HG03039 (cell line): Measurements from ENCODE around the gene COCH.
"Not testable (repeated sequence)": the region's sequence is repeated elsewhere in the genome, so short reads cannot be mapped to it uniquely, and the experiment has no call there.

Experiments used
- ATAC-seq: cut with Tn5 transposase; IDR thresholded peaks from one replicate; pipeline ENCODE4 v1.9.1; 2021; ENCODE audit warnings: mild to moderate bottlenecking, moderate library complexity; ENCODE audit not compliant: unreplicated experiment

COCH gene

DNA sequence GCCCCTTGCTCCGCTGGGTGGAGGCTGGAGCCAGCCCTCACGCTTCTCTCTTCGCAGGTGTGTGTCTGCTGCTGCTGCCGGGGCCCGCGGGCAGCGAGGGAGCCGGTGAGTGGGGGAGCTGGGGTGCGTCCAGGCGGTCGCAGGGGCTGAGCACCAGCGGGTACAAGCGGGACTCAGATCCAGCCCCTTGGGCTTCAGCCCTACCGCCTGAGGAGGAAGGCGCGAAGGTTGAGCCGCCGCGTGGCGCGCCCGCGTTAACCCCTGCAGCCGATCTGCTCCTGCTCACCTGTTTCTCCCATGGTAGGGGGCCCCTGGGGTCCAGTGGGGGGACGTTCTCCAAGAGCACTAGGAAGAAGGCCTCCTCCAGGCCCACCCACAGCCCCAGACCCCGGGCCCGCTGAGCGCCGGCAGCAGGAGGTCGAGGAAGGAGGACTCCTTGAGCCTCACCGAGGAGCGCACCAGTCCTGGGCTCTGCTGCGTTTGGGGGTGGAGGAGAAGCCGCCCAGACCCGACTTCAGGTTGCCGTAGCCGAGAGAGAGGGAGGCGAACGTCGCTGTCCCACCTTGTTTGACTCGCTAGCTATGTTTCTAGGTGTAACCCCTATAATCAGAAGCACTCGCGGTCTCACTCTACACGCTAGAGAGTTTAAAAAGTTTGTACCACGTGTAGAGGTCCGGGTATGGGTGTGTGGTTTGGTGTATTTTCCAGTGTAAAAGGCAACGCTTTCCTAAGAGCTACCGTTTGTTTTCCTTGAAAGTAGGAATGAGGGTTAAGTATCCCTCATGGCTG is 834 bp downstream of the COCH start:
- peak; percentile 23 for ATAC-seq

DNA sequence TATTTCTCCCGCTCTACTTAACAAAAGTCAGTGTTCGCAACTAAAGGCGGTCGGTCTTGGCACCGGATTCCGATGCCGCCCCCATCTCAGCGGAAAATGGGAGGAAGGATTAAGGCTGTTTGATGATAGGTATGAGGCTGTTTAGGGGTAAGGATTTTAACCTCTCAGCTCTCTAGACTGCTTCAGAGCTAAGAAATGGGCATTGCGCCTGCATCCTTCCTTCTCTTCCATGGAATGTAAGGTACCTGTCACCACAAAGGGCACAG is 1.4 kb downstream of the COCH start:
- ATAC-seq, result no peak

DNA sequence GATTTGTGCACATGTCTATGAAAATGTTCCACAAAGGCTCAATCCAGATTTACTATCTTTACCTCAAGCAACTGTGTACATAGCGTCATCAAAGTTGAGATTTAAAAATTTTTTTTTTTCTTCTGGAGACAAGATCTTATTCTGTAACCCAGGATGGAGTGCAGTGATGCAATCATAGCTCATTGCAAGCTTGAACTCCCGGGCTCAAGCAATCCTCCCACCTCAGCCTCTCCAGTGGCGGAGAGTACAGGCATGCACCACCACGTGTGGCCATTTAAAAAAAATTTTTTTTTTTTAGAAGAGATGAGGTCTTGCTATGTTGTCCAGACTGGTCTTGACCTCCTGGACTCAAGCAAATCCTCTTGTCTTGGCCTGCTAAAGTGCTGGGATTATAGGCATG is 2.3 kb downstream of the COCH start:
- no peak for ATAC-seq

DNA sequence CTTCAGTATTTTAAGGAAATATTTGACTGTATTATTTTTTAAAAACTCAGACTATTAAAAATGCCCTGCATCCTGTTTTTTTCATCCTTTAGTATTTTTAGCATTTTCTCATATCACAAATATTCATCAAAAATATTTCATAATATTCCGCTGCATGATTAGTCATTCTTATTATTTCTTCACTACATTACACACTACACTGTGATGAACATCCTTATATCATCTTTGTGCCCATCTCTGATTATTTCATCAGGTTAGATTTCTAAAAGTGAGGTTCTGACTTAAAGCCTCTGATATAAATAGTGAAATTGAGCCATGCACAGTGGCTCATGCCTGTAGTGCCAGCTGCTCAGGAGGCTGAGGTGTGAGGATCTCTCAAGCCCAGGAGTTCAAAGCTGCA is 8.1 kb downstream of the COCH start:
- ATAC-seq, result no peak

DNA sequence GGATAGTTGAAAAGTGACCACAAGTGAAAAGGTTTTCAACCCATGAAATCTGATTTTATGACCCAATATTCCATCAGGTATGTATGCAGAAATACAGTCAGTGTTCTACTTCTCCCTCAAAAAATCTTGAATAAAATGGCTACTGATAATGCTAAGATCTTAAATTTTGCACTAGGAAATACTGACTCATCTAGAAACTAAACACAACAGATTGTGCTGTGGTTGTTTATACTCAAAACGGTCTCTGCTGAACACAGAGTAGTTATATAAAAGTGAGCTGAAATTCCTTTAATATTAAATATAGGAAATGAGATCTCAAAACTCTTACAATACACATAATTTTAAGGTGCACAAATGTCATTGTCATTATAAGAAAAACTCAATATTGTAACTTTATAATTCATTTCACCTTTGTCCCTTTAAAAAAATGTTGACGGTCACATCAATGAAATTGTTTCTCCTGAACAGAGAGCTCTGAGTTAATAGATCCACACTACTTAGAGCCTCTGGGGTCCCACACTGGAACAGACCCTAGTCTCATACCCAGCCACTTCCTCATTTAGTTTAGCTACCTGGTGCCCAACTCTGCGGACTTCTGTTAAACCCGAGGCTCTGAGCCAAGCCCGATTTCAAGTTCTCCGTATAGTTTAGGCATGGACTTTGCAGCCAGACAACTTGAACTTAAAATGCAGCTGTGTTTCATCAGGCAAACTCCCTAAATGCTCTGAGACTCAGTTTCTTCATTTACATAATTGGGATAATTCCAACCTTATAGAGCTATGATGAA is 9.3 kb downstream of the COCH start:
- no peak for ATAC-seq

DNA sequence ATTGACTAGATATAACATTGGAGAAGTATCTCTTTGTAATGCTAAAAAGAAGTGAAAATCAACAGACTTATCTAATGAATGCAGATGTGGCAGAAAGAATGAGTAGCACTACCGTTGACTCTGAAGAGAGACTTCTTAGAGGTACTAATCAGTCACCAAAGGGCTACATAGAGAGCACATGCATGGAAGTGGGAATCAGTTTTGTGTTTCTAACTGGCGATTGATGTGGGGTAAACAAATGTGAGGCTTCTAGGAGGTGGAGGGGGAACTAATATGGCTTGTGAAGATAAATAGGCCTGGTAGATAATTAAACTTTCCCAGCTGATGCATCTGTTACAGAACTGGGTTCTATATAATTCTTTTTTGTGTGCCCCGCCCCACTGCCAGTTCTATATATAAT is 10.5 kb downstream of the COCH start:
- ATAC-seq, result no peak

DNA sequence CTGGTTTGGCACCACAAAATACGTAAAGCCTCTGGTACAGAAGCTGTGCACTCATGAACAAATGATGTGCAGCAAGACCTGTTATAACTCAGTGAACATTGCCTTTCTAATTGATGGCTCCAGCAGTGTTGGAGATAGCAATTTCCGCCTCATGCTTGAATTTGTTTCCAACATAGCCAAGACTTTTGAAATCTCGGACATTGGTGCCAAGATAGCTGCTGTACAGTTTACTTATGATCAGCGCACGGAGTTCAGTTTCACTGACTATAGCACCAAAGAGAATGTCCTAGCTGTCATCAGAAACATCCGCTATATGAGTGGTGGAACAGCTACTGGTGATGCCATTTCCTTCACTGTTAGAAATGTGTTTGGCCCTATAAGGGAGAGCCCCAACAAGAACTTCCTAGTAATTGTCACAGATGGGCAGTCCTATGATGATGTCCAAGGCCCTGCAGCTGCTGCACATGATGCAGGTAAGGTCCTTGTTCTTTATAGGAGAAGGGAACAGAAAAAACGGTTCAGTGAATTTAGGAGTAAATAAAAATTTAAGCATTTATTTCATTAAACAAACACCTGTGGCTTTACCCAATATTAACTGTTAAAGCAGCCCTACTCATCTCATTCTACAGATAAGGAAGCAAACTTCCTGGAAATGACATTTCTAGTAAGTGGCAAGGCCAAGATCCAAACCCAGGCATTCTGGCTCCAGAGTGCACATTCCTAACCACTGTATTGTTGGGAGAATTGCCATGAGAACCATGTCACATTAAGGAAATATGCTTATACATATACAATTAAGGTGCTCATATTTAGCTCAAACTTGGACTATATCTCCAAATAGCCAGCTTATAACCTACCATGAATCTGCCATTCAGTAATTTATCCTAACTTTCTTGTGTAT is 11.7 kb downstream of the COCH start:
- ATAC-seq, result no peak

DNA sequence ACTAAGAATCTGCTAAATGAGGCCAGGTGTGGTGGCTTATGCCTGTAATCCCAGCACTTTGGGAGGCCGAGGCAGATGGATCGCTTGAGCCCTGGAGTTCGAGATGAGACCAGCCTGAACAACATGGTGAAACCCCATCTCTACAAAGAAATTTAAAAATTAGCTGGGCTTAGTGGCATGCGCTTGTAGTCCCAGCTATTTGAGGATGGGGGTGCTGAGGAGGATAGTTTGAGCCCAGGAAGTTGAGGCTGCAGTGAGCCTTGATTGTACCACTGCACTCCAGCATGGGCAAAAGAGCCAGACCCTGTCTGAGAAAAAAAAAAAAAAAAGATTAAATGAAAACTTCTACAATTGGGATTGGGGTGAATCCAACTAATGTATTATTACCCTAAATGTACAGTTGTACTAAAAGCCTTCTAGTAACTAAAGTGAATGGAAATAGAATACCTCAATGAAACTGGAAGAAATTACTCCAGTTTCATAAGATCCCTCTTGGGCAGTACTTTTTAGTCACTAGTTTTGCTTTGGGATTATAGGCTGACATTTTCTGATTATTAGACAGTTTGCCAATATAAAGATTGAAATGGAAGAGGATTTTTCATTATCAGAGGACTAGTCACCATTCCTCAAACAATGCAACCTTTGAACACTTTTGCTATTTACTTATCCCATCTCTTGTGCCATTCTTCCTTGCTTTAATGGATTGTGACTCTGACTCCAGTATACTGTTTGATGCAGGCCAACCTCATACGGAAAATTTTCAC is 14.3 kb downstream of the COCH start:
- no peak for ATAC-seq

DNA sequence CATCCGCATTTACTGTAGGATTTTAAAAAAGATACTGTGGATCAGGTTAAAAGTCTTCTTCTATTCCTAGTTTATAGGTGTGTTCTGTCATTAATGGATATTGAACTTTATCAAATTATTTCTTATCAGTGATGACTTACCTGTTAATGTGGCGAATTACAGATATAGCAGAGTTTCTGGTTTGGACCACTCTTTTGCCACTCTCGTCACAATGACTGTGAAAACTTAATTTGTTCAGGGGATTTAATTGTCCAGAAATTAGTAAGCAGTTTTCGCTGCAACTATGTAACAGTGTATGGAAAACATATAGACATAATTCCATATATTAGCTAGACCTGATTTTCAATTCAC is 14.9 kb downstream of the COCH start:
- ATAC-seq, result no peak

DNA sequence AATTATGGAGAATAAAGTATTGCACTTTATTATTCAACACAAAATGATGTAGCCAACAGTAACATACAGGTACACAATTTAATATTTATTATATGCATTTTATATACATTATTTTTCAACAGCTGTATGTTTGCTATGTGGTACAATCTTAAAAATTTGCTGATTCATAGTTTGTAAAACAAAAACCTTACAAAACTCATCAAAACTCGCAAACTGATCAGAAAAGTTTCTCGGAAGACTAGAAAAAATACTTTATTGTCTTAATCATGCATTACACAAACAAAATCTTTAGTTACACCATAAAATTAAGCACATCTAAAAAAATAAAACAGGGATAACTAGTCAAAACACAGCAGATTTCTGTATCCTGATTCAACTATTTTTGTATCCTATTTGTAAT is 19.5 kb downstream of the COCH start:
- ATAC-seq, result no peak

DNA sequence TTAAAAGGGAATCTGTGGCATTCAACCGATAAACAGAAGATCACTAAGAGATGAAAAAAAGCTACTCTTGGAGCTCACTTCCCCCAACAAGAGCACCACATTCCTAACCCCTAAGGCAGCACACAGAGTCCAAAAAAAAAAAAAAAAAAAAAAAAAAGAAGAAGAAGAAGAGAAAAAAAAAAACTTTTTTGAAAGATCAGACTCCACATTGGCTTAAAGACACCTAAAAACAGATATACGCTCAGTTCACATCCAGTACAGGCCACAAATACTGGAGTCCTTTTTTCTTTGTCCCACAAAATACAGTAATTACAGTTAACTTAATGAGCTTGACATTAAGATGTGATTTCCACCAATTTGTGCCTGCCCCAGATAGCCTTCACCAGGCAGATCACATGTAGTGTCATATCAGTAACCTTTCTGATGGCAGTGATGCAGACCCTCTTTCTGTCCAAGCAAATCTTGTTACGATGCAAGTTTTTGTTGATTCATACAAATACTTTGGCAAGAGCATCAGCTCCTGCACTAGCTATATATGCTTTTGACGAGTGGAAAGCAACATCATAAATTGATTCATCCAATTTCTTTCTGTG is 20.7 kb downstream of the COCH start:
- no peak for ATAC-seq

DNA sequence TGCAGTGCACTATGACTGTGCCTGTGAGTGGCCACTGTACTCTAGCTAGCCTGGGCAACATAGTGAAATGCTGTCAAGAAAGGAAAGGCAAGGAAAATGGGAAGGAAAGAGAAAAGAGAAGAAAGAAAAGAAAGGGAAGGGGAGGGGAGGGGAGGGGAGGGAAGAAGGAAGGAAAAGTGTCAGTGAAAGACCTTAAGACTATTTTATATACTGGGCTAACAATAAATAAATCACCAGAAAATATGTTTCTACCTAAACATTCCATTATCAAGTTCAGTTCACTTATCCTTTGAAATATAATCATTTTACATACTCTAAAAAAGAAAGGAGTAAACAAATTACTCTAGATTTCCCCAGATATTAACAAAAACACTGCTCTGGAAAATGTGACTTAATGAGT is 22.1 kb downstream of the COCH start:
- no peak for ATAC-seq

DNA sequence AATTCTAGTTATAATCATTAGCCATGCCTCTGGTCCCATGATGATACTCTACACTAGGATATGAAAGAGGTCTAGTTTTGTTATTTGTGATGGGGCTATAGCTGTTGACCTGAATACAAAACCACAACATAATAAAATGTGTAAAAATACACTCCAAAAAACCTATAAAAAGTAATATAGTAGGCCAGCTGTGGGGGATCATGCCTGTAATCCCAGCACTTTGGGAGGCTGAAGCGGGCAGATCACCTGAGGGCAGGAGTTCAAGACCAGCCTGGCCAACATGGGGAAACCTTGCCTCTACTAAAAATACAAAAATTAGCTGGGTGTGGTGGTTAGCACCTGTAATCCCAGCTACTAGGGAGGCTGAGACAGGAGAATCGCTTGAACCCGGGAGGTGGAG is 22.8 kb downstream of the COCH start:
- ATAC-seq, result not testable (repeated sequence)

DNA sequence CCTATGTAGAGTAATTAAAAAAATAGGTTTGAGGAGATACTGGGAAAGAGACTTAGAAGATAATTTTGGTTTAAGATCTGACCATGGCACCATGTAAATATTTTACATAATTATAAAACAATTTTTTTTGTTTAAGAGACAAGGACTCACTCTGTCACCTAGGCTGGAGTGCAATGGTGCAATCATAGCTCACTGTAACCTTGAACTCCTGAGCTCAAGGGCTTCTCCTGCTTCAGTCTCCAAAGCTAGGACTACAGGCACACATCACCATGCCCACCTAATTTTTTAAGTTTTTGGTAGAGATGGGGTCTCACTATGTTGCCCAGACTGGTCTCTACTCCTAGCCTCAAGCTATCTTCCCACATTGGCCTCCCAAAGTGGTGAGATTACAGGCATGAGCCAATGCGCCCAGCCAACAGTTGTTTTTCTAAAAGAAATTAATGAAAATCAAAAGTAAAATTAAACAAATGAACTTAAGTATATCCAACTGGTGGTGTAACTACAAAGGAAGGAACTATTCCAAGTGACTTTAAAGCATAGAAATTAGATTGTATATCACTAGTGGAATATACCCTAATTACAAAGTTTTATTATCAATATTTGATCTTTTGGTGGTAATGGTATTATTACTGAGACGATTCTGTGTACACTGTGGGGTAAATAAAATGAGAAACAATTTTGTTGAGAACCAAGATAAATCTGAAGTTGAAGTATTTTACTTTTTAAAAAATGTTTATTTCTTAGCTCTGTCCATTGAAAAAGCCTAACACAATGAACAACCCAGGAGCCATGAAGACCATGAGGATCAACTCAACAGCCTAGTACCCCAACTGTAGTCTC is 29.1 kb downstream of the COCH start:
- no peak for ATAC-seq

DNA sequence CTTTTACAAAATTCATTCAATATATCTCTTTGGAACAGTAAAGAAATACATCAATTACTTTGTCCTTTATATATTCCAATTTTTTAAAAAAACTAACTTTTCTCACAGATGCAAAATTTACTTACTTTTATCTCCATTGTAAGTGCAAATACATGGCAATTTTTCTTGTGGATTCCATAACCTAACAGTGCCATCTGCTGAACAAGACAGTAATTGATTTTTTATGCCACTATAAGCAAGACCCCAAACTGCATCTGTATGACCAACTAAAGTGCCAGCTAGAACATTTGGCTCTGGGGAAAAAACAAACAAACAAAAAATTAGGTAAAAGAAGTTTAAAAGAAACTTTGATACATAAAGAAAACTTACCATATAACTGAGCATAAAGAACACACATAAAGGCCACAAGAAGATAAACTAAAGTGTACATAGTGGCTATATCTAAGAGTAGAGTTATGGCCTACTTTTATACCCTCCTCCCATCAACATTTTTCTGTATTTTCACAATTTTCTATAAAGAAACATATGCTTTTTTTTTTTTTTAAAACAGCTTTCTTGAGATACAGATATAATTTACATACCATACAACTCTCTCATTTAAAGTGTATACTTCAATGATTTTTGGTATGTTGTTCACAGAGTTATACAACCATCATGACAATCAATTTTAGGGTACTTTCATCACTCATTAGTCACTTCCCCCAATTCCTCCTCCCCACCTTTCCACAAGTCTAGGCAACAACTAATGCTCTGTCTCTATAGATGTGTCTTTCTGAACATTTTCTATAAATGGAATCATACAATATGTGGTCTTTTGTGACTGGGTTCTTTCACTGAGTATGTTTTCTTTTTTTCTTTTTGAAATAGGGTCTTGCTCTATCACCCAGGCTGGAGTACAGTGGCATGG is 32.6 kb downstream of the COCH start:
- ATAC-seq, result no peak

DNA sequence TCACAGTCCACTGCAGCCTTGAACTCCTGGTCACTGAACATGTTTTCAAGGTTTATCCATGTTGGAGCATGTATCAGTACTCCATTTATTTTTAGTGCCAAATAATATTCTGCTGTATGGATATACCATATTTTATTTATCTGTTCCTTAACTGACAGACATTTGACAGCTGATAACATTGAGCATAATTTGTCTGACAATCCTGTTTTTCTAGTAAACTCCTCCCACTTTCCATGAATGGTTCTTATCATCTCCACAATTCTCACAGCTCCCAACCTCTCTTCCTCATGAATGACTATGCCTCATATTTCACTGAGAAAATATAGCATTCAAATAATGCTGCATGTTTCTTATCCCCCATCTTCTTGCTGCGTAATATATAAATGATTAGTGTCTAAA is 33.3 kb downstream of the COCH start:
- no peak for ATAC-seq

DNA sequence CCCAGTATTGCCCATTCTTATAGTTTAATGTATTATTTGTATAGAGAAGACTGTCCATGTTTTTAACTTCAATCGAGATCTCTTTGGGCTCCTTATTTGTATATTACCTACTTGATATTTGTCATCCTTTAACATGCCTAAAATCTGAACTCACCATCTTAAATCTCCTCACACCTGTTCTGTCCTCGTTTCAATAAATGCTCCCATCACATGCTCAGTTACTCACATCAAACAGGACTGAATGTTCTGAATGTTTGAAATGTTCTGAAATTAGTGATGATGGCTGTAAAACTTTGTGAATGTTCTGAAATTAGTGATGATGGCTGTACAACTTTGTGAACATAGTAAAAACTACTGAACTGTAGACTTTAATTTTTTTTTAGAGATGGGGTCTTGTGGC is 34.5 kb downstream of the COCH start:
- no peak for ATAC-seq

DNA sequence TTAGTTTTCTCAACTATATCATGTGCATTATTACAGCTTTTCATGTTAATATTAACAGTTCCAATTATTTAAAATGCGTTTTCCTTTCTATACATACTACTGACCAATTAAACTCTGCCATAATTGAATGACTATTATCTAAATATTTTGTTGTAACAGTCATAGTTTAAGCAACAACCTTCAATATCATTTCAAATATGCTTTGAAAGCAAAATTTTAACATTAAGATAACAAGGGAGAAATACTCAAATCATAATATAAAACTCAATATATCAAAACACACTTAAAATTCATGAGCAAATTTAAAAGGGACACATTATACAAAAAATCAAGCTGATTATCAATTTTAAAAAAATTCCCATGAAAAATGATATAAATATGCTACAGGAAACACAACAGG is 40.5 kb downstream of the COCH start:
- ATAC-seq, result no peak

DNA sequence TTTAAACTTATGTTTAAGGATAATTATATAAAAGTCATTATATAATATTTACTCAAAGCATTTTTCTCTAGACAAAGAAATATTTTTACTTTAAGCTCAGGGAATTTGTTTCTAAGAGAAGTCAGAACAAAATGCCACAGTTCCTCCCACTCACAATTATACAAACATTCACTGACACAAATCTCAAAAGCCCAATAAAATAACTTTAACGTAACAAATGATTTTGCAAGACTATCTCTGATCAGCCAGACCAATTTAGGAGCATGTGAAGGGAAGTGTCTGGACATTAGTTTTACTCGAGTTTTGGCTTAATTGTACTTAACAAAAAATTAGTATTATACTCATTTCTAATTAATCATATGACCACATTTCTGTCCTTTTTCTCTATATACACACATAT is 41.2 kb downstream of the COCH start:
- no peak for ATAC-seq
